Lower leg skin (tissue), 4 donors: ENCODE results near the gene MYL5. TPM values are rescaled to one million over a fixed set of nuclear protein-coding genes. Genes with fewer than 3 reads are reported as not detected.
"Not testable (repeated sequence)": the region's sequence is repeated elsewhere in the genome, so short reads cannot be mapped to it uniquely, and the experiment has no call there.

Experiments
- DNase-seq, 2 donors: peaks; one replicate each; pipeline ENCODE4 v3.0.0-alpha.2; 2019; ENCODE audit warnings: low spot score in 2 of 2
- H3K4me3 ChIP-seq: fragments of 200-600 bp; sonication (generic); 2 replicates; pipeline ENCODE4 v1.5.1; 2017; ENCODE audit warnings: mild to moderate bottlenecking, low read depth; ENCODE audit not compliant: poor library complexity, severe bottlenecking
- POLR2A ChIP-seq, 2 donors: fragments of 450-650 bp; IDR thresholded peaks; one replicate each; pipeline ENCODE4 v1.6.1; 2016 to 2017; ENCODE audit warnings: antibody characterized with exemption in 2 of 2, mild to moderate bottlenecking in 1 of 2, moderate library complexity in 1 of 2
- WGBS, 2 donors: methylation state at CpG; one replicate each; pipeline ENCODE4 v1.1.5; 2018; 5-methylcytosine and 5-hydroxymethylcytosine counted together
- intact Hi-C: fragments of 100-400 bp; cut with DNase I; formaldehyde crosslinking; loops from one replicate; pipeline ENCODE4 v1.15.0; 2023; ENCODE audit warnings: low total_unique reads
- total RNA-seq, 4 donors: library from RNA; depleted of rRNA; stranded (reverse); fragments of >200 nt; gene quantifications; one replicate each; pipeline ENCODE4 v1.1.0, GENCODE V29; 2016
- TF ChIP-seq, protein P1 (sequence below), 3 donors: fragments of 450-650 bp; IDR thresholded peaks; one replicate each; pipeline ENCODE4 v1.5.1; 2016; ENCODE audit warnings: antibody characterized with exemption in 3 of 3, mild to moderate bottlenecking in 3 of 3, moderate library complexity in 2 of 3

Gene MYL5
- total RNA-seq, 4 donors from 2014 or later, result 7.2 to 31.4 (median 7.7) TPM

DNA sequence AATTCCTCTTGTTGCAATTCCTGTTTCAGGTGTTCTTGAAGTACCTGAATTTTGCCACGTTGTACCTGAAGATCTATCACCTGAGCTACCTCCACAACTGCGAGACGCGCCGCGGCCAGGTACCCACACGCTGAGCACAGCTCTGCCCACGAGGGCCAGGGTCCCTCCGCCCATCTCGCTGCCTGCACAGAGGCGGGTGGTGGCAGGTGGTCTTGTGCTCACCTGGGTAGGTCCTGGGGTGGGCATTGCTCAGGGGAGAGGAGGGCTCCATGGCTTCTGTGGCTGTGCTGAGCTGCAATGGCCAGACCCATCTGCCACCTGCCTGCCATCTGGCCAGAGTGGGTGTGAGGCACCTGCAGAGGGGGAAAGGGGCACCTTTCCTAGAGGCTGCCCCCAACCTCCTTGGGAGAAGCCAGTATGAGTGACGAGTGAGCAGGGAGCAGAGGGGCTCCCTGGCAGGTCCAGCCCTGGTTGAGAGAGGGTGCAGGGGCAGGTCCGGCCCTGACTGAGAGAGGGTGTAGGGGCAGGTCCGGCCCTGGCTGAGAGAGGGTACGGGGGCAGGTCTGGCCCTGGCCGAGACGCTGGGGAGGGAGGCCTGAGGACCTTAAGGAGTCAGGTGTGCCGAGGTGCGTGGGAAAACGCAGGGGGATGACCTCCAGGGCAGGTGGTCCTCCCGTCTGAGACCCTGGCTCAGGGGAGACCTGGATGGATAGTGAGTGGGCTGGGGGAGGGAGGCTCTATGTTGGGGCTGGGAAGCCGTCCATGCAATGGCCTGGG, 38.3 kb upstream of the MYL5 start:
- no peak overlapping the region for H3K4me3 ChIP-seq
- intact Hi-C loops, result no loop called here
- WGBS, 2 donors, result 70 to 72% methylated on average over 22 of the region's 22 CpGs
- no peak for TF ChIP-seq POLR2A (IDR thresholded peaks at IDR 0.05)
- TF ChIP-seq, protein P1, sequence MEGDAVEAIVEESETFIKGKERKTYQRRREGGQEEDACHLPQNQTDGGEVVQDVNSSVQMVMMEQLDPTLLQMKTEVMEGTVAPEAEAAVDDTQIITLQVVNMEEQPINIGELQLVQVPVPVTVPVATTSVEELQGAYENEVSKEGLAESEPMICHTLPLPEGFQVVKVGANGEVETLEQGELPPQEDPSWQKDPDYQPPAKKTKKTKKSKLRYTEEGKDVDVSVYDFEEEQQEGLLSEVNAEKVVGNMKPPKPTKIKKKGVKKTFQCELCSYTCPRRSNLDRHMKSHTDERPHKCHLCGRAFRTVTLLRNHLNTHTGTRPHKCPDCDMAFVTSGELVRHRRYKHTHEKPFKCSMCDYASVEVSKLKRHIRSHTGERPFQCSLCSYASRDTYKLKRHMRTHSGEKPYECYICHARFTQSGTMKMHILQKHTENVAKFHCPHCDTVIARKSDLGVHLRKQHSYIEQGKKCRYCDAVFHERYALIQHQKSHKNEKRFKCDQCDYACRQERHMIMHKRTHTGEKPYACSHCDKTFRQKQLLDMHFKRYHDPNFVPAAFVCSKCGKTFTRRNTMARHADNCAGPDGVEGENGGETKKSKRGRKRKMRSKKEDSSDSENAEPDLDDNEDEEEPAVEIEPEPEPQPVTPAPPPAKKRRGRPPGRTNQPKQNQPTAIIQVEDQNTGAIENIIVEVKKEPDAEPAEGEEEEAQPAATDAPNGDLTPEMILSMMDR (IDR thresholded peaks at IDR 0.05), result no peak
- no peak for DNase-seq

GRCh38 chr4:636628-637159, 37.6 kb upstream of the MYL5 start:
- WGBS, 2 donors, result 71 to 73% methylated on average over 12 to 13 of the region's 13 CpGs
- TF ChIP-seq, protein P1 (IDR thresholded peaks at IDR 0.05), result no peak
- no peak for TF ChIP-seq POLR2A (IDR thresholded peaks at IDR 0.05)
- no peak for DNase-seq
- intact Hi-C loops, result no loop called here
- no peak overlapping the region for H3K4me3 ChIP-seq

DNA sequence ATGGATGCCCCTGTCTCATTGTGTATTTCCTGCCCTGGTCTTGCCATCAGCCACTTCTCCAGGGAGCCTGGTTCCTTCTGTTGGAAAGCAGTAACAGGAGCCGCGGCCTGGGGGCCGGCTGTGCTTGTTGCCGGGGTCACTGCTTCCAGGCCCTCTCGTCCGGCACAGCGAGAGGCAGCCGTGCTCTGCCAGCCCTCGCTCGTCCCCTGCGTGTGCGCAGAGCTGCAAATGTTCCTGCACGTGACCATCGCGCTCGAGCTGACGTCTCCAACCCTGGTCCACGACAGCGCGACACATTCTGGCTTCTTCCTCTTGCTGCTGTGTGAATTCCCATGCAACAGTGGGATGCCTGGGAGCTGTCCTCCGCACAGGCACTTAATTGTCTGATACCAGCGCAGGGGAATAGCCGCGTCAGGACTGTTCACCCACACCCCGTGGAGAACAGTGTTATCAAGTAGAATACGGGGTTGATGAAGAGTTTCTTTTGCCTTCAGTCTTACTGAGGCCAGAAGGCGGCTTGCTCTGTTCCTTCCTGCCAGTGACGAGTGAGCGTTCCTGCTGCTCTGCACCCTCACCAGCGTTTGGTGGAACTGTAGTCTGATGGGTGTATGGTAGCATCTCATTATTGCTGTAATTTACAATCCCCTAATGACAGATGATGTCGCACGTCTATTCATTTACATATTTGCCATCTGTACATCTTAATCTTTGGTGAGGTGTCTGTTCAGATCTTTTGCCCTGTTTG, 36.6 kb upstream of the MYL5 start:
- intact Hi-C loops, result no loop called here
- H3K4me3 ChIP-seq, result no peak overlapping the region
- no peak for TF ChIP-seq POLR2A (IDR thresholded peaks at IDR 0.05)
- DNase-seq, result no peak
- WGBS, 2 donors, result 63 to 70% methylated on average over 32 of the region's 32 CpGs

DNA sequence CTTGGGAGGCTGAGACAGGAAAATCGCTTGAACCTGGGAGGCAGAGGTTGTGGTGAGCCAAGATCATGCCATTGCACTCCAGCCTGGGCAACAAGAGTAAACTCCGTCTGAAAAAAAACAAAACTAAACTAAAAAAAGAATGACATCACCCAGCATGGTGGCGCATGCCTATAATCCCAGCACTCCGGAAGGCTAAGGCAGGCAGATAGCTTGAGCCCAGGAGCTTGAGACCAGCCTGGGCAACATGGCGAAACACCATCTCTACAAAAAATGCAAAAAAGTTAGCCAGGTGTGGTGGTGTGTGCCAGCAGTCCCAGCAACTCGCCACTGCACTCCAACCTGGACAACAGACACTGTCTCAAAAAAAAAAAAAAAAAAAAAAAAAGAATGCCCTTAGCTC, 32.0 kb upstream of the MYL5 start:
- intact Hi-C loops, DNase-seq, H3K4me3 ChIP-seq: not testable (repeated sequence)
- 89 to 92% methylated on average over 6 of the region's 6 CpGs for WGBS, 2 donors

- no peak for TF ChIP-seq POLR2A (IDR thresholded peaks at IDR 0.05)
- TF ChIP-seq, protein P1 (IDR thresholded peaks at IDR 0.05), result no peak
- intact Hi-C loops, result no loop called here
- H3K4me3 ChIP-seq, result no peak overlapping the region
- no peak for DNase-seq
- WGBS, 2 donors, result 58 to 75% methylated on average over 32 of the region's 32 CpGs
Observed at GRCh38 chr4:646460-646859, 27.9 kb upstream of the MYL5 start.

DNA sequence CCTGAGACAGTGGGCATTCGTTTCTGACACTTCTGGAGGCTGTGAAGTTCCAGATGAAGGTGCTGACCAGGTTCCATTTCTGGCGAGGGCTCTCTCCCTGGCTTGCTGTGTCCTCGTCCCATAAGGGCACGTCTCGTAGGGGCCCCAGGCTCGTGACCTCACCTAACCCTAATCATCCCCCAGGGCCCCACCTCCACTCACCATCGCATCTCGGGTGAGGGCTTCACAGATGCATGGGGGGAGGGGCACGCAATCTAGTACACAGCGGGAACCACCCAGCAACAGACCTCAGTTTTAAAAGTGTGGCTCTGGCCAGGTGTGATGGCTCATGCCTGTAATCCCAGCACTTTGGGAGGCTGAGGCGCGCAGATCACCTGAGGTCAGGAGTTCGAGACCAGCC, 26.9 kb upstream of the MYL5 start:
- intact Hi-C loops, result no loop called here

More for the DNA sequence above, 26.9 kb upstream of the MYL5 start:
- WGBS, 2 donors, result 70% methylated on average over 13 of the region's 13 CpGs
- H3K4me3 ChIP-seq, result no peak overlapping the region
- no peak for DNase-seq
- TF ChIP-seq, protein P1 (IDR thresholded peaks at IDR 0.05), result no peak
- TF ChIP-seq POLR2A (IDR thresholded peaks at IDR 0.05), result no peak
